ENCODE data around the gene EP400. TPM values are rescaled to one million over a fixed set of nuclear protein-coding genes. Genes with fewer than 3 reads are reported as not detected.

The EP400 gene
- total and polyA plus RNA-seq, 9 of the 15 experiments (the other 6 are each of a cell fraction or from before 2014, with no cell fraction given) = 4.5 to 58.0 (median 7.0) TPM

GRCh38 chr12:132021965-132022364 is 72.2 kb downstream of the EP400 start (continued):
- TF ChIP-seq ZNF79 (CRISPR knock-in tag; IDR thresholded peaks at IDR 0.05; ENCODE audit: low read depth) = no peak

GRCh38 chr12:132023658-132024057 is 73.9 kb downstream of the EP400 start:
- ChIA-PET POLR2A (interaction anchor here (1.1 to 1.2 kb wide), 2 partner anchors 14 to 37 kb away, joined by 3 read pairs; no protein-coding TSS in a partner anchor), CTCF (ENCODE audit: low intra/inter-chr PET ratio) (no interaction called here)
- Histone ChIP-seq H3K9me1 (ENCODE audit: control insufficient read depth, insufficient read depth, low read length) (no peaks in the 10 kb centered on the region), H3K79me2 (ENCODE audit: control insufficient read depth, insufficient read depth, low read length) (no peaks in the 10 kb centered on the region), H3K9me3 (replicated peaks; ENCODE audit: control insufficient read depth, insufficient read depth, low read depth, low read length) (no peaks in the 10 kb centered on the region), H3K4me1 (replicated peaks in 1 of 2; ENCODE audit: control insufficient read depth in 2 of 2, insufficient read depth in 2 of 2, low read length in 2 of 2) (peaks cover 0 to 6% of the 10 kb centered on the region in 2 experiments; a peak in 1 of 5 replicates), H3K4me2 (ENCODE audit: insufficient read depth, low read length) (no peak overlapping the region), H3K9ac (ENCODE audit: insufficient read depth in 1 of 2, low read depth in 2 of 2, low read length in 2 of 2) (no peak overlapping the region), H3K27ac (ENCODE audit: extremely low read depth, low read depth, low read length) (no peak overlapping the region), H4K20me1 (replicated peaks; ENCODE audit: control insufficient read depth, insufficient read depth, low read length) (no peaks in the 10 kb centered on the region; the same call in 1 of the 2 replicates), H3K36me3 (ENCODE audit: control insufficient read depth, insufficient read depth, low read length) (peaks cover 92% of the 10 kb centered on the region), H2AFZ (ENCODE audit: low read depth, low read length) (no peak overlapping the region), H3K27me3 (ENCODE audit: control insufficient read depth in 2 of 2, insufficient read depth in 2 of 2, low read length in 2 of 2) (no peaks in the 10 kb centered on the region), H3K4me3 (no peak overlapping the region)
- FAIRE-seq (no peak), ATAC-seq (no peak), DNase-seq (ENCODE audit: extremely low read depth in 1 of 4, low spot score in 3 of 4) (no peak)
- in situ Hi-C loops (cut with MboI) (no loop called here), intact Hi-C loops (cut with micrococcal nuclease) (no loop called here)
- WGBS (ENCODE audit: insufficient coverage, low coverage, missing lambda C conversion rate) = 93% methylated on average over 11 of the region's 11 CpGs
- BruUV-seq (replicated peaks) = no TSS peak
- TF ChIP-seq TRIM24 (IDR thresholded peaks at IDR 0.05) (no peak), COPS2 (conservative IDR thresholded peaks at IDR 0.05) (no peak), ZBTB33 (CRISPR knock-in tag; IDR thresholded peaks at IDR 0.05) (peak; percentile 33; the same call in 1 of the 2 replicates), ZBTB40 (IDR thresholded peaks at IDR 0.05) (no peak), ZBTB40 (CRISPR knock-in tag; IDR thresholded peaks at IDR 0.05) (no peak), ZNF133 (CRISPR knock-in tag; IDR thresholded peaks at IDR 0.05) (no peak), POLR3G (IDR thresholded peaks at IDR 0.05; ENCODE audit: extremely low read depth, insufficient read length, insufficient replicate concordance) (no peak)
- TF ChIP-seq, protein P1, sequence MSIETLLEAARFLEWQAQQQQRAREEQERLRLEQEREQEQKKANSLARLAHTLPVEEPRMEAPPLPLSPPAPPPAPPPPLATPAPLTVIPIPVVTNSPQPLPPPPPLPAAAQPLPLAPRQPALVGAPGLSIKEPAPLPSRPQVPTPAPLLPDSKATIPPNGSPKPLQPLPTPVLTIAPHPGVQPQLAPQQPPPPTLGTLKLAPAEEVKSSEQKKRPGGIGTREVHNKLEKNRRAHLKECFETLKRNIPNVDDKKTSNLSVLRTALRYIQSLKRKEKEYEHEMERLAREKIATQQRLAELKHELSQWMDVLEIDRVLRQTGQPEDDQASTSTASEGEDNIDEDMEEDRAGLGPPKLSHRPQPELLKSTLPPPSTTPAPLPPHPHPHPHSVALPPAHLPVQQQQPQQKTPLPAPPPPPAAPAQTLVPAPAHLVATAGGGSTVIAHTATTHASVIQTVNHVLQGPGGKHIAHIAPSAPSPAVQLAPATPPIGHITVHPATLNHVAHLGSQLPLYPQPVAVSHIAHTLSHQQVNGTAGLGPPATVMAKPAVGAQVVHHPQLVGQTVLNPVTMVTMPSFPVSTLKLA (conservative IDR thresholded peaks at IDR 0.05) = no peak
